ENCODE measurements around the gene GALNS. TPM values are rescaled to one million over a fixed set of nuclear protein-coding genes. Genes with fewer than 3 reads are reported as not detected.

GALNS gene
- total RNA-seq, 1 experiment from 2014 or later, result 29.5 TPM

DNA sequence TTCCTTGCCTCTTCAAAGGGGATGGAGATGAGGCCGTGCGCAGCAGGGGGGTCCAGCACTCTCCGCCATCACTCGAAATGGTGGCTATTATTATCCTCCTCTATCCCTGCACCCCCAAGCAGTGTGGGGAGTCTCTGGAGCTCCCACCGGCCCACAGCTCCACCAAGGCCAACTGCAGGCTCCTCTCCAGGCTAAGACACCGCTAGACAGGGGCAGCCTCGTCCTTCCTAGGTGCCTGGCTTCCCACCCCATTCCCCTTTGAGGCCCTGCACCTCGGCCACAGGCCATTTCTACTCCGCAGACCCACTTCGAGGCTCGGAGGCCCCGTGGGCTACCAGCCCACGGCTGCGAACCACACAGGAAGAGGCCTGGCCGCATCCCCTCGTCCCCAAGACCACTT is 49.3 kb upstream of the GALNS start:
- H3K36me3 Mint-ChIP-seq, result no peaks in the 10 kb centered on the region
- ChIA-PET POLR2A (no interaction called here), CTCF (interaction anchor here (0.6 to 1.6 kb wide), 9 partner anchors 9 to 709 kb away, joined by 3 to 20 read pairs (median 3); no protein-coding TSS in a partner anchor)
- H3K4me1 Mint-ChIP-seq, result peaks cover 2% of the 10 kb centered on the region; the same call in 1 of the 2 replicates
- H3K27ac Mint-ChIP-seq, result no peak overlapping the region
- no peak for DNase-seq (ENCODE audit: low spot score)
- no peak overlapping the region for H3K4me3 Mint-ChIP-seq
- TF ChIP-seq SP1 (CRISPR knock-in tag; conservative IDR thresholded peaks at IDR 0.05), result no peak
- no peak for TF ChIP-seq ZNF416 (CRISPR knock-in tag; IDR thresholded peaks at IDR 0.05)
- TF ChIP-seq, protein P1, sequence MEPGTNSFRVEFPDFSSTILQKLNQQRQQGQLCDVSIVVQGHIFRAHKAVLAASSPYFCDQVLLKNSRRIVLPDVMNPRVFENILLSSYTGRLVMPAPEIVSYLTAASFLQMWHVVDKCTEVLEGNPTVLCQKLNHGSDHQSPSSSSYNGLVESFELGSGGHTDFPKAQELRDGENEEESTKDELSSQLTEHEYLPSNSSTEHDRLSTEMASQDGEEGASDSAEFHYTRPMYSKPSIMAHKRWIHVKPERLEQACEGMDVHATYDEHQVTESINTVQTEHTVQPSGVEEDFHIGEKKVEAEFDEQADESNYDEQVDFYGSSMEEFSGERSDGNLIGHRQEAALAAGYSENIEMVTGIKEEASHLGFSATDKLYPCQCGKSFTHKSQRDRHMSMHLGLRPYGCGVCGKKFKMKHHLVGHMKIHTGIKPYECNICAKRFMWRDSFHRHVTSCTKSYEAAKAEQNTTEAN (CRISPR knock-in tag; IDR thresholded peaks at IDR 0.05), result no peak
- no peak for ATAC-seq
- no peaks in the 10 kb centered on the region for H3K27me3 Mint-ChIP-seq (ENCODE audit: low read depth)
- H3K9me3 Mint-ChIP-seq, result no peaks in the 10 kb centered on the region

DNA sequence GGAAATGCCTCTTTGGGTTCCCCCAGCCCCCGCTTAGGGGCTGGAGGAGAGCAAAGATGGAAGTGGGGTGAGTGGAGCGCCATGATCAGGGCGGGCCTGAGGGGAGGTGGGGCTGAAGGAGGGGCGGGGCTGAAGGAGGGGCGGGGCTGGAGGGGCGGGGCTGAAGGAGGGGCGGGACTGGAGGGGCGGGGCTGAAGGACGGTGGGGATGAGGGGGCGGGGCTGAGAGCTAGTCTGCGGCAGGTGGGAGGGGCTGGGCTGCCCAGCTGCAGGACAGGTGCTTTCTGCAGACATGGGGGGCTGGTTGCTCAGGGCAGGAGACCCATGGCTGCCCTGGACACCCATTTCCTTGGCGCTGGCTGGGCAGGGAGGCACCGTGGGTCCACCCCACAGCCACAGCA is 48.8 kb upstream of the GALNS start:
- Mint-ChIP-seq H3K9me3 (no peaks in the 10 kb centered on the region), H3K27me3 (ENCODE audit: low read depth) (no peaks in the 10 kb centered on the region), H3K4me1 (peaks cover 2% of the 10 kb centered on the region; the same call in 1 of the 2 replicates), H3K27ac (no peak overlapping the region), H3K4me3 (no peak overlapping the region), H3K36me3 (no peaks in the 10 kb centered on the region)
- TF ChIP-seq KAT7 (CRISPR knock-in tag; IDR thresholded peaks at IDR 0.05; ENCODE audit: borderline replicate concordance) (no peak), GRHL2 (CRISPR knock-in tag; IDR thresholded peaks at IDR 0.05; ENCODE audit: insufficient replicate concordance, severe bottlenecking) (no peak), ZNF317 (CRISPR knock-in tag; IDR thresholded peaks at IDR 0.05; ENCODE audit: borderline replicate concordance, low read depth) (no peak), JUN (CRISPR knock-in tag; IDR thresholded peaks at IDR 0.05) (no peak), JAZF1 (CRISPR knock-in tag; IDR thresholded peaks at IDR 0.05) (no peak), ZNF423 (CRISPR knock-in tag; IDR thresholded peaks at IDR 0.05) (no peak), GABPB1 (CRISPR knock-in tag; IDR thresholded peaks at IDR 0.05) (no peak), PRRX2 (CRISPR knock-in tag; IDR thresholded peaks at IDR 0.05) (no peak)
- TF ChIP-seq, protein P2, sequence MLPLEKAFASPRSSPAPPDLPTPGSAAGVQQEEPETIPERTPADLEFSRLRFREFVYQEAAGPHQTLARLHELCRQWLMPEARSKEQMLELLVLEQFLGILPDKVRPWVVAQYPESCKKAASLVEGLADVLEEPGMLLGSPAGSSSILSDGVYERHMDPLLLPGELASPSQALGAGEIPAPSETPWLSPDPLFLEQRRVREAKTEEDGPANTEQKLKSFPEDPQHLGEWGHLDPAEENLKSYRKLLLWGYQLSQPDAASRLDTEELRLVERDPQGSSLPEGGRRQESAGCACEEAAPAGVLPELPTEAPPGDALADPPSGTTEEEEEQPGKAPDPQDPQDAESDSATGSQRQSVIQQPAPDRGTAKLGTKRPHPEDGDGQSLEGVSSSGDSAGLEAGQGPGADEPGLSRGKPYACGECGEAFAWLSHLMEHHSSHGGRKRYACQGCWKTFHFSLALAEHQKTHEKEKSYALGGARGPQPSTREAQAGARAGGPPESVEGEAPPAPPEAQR (CRISPR knock-in tag; IDR thresholded peaks at IDR 0.05), result no peak
- TF ChIP-seq, protein P3, sequence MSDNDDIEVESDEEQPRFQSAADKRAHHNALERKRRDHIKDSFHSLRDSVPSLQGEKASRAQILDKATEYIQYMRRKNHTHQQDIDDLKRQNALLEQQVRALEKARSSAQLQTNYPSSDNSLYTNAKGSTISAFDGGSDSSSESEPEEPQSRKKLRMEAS (CRISPR knock-in tag; IDR thresholded peaks at IDR 0.05), result no peak
- TF ChIP-seq, protein P4, sequence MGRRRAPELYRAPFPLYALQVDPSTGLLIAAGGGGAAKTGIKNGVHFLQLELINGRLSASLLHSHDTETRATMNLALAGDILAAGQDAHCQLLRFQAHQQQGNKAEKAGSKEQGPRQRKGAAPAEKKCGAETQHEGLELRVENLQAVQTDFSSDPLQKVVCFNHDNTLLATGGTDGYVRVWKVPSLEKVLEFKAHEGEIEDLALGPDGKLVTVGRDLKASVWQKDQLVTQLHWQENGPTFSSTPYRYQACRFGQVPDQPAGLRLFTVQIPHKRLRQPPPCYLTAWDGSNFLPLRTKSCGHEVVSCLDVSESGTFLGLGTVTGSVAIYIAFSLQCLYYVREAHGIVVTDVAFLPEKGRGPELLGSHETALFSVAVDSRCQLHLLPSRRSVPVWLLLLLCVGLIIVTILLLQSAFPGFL (CRISPR knock-in tag; IDR thresholded peaks at IDR 0.05; ENCODE audit: borderline replicate concordance), result no peak
- TF ChIP-seq, protein P5, sequence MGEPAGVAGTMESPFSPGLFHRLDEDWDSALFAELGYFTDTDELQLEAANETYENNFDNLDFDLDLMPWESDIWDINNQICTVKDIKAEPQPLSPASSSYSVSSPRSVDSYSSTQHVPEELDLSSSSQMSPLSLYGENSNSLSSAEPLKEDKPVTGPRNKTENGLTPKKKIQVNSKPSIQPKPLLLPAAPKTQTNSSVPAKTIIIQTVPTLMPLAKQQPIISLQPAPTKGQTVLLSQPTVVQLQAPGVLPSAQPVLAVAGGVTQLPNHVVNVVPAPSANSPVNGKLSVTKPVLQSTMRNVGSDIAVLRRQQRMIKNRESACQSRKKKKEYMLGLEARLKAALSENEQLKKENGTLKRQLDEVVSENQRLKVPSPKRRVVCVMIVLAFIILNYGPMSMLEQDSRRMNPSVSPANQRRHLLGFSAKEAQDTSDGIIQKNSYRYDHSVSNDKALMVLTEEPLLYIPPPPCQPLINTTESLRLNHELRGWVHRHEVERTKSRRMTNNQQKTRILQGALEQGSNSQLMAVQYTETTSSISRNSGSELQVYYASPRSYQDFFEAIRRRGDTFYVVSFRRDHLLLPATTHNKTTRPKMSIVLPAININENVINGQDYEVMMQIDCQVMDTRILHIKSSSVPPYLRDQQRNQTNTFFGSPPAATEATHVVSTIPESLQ (CRISPR knock-in tag; IDR thresholded peaks at IDR 0.05), result no peak
- TF ChIP-seq, protein P6, sequence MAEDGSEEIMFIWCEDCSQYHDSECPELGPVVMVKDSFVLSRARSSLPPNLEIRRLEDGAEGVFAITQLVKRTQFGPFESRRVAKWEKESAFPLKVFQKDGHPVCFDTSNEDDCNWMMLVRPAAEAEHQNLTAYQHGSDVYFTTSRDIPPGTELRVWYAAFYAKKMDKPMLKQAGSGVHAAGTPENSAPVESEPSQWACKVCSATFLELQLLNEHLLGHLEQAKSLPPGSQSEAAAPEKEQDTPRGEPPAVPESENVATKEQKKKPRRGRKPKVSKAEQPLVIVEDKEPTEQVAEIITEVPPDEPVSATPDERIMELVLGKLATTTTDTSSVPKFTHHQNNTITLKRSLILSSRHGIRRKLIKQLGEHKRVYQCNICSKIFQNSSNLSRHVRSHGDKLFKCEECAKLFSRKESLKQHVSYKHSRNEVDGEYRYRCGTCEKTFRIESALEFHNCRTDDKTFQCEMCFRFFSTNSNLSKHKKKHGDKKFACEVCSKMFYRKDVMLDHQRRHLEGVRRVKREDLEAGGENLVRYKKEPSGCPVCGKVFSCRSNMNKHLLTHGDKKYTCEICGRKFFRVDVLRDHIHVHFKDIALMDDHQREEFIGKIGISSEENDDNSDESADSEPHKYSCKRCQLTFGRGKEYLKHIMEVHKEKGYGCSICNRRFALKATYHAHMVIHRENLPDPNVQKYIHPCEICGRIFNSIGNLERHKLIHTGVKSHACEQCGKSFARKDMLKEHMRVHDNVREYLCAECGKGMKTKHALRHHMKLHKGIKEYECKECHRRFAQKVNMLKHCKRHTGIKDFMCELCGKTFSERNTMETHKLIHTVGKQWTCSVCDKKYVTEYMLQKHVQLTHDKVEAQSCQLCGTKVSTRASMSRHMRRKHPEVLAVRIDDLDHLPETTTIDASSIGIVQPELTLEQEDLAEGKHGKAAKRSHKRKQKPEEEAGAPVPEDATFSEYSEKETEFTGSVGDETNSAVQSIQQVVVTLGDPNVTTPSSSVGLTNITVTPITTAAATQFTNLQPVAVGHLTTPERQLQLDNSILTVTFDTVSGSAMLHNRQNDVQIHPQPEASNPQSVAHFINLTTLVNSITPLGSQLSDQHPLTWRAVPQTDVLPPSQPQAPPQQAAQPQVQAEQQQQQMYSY (CRISPR knock-in tag; IDR thresholded peaks at IDR 0.05), result no peak
- ATAC-seq (peak; percentile 63), DNase-seq (ENCODE audit: low spot score) (peak; percentile 73)
- POLR2A ChIA-PET, result no interaction called here
- CTCF ChIA-PET, result interaction anchor here (0.6 to 1.6 kb wide), 11 partner anchors 9 to 709 kb away, joined by 3 to 20 read pairs (median 3); partner anchors contain the start of genes CDH15, GALNS and TRAPPC2L
